Stimulated activated CD4-positive, alpha-beta T cell treated with anti-CD3 and anti-CD28 coated beads, Interleukin-4, amount 100 ng/mL, for 24 hours (primary cell): ENCODE results near the gene NUAK2.
"Not testable (repeated sequence)": the region's sequence is repeated elsewhere in the genome, so short reads cannot be mapped to it uniquely, and the experiment has no call there.

Experiments
- DNase-seq: peaks from one replicate; pipeline ENCODE4 v3.0.0-alpha.2; 2020

NUAK2 gene

GRCh38 chr1:205317311-205317917 is 4.1 kb downstream of the NUAK2 start:
- DNase-seq = no peak

- no peak for DNase-seq
Measured at GRCh38 chr1:205316161-205316566, 5.4 kb downstream of the NUAK2 start.

GRCh38 chr1:205315008-205315618 is 6.4 kb downstream of the NUAK2 start:
- no peak for DNase-seq

- DNase-seq = peak; percentile 43
Measured at GRCh38 chr1:205313563-205314308, 7.8 kb downstream of the NUAK2 start.

GRCh38 chr1:205312866-205313562 is 8.5 kb downstream of the NUAK2 start:
- no peak for DNase-seq

GRCh38 chr1:205310976-205311704 is 10.4 kb downstream of the NUAK2 start:
- DNase-seq = no peak

GRCh38 chr1:205309741-205310140 is 11.8 kb downstream of the NUAK2 start:
- no peak for DNase-seq

GRCh38 chr1:205306929-205307566 is 14.5 kb downstream of the NUAK2 start:
- no peak for DNase-seq

GRCh38 chr1:205304695-205305070 is 16.9 kb downstream of the NUAK2 start:
- DNase-seq = no peak

GRCh38 chr1:205304046-205304694 is 17.4 kb downstream of the NUAK2 start:
- no peak for DNase-seq

- DNase-seq = no peak
Measured at GRCh38 chr1:205303247-205303888, 18.2 kb downstream of the NUAK2 start.

- DNase-seq = no peak
Measured at GRCh38 chr1:205301842-205302588, 19.5 kb downstream of the NUAK2 start.

GRCh38 chr1:205301205-205301821 is 20.2 kb downstream of the NUAK2 start:
- no peak for DNase-seq

GRCh38 chr1:205300149-205300548 is 21.4 kb downstream of the NUAK2 start:
- DNase-seq = no peak

- no peak for DNase-seq
Measured at GRCh38 chr1:205298191-205298994, 23.2 kb downstream of the NUAK2 start.

- DNase-seq = not testable (repeated sequence)
Measured at GRCh38 chr1:205297546-205298177, 23.9 kb downstream of the NUAK2 start.

- no peak for DNase-seq
Measured at GRCh38 chr1:205296154-205296553, 25.4 kb downstream of the NUAK2 start.

- DNase-seq = no peak
Measured at GRCh38 chr1:205294934-205295333, 26.6 kb downstream of the NUAK2 start.
